ENCODE measurements around the gene NPAS3.

The NPAS3 gene

DNA sequence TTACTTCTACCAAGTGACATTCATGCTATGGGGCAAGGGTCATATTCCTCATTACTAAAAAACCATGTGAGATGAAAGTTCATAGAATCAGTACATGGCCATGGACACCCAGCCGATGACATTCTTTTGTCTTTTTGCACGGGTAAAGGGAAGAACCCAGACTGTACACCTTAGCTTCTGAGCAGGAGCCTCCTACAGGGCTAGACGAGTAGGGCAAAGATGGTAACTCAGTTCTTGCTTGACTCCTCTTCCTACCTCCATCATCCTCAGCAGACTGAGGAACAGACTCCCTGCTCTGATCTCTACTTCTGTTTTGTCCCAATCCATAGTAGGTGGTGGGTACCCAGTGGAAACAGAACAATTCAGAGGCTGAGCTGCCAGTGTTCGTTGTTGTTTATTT is 281.3 kb downstream of the NPAS3 start:
- Histone ChIP-seq H3K4me3 (ENCODE audit: low read depth in 1 of 5, low read length in 5 of 5) (no peak overlapping the region), H3K27ac (ENCODE audit: low read depth, low read length) (no peak overlapping the region), H3K27me3 (ENCODE audit: control insufficient read depth in 5 of 5, insufficient read depth in 4 of 5, low read length in 5 of 5) (no peaks in the 10 kb centered on the region), H3K4me1 (ENCODE audit: control insufficient read depth in 5 of 5, insufficient read depth in 5 of 5, low read length in 5 of 5) (no peaks in the 10 kb centered on the region), H3K9me3 (ENCODE audit: control insufficient read depth in 5 of 5, low read length in 5 of 5) (no peaks in the 10 kb centered on the region), H3K36me3 (ENCODE audit: control insufficient read depth in 5 of 5, insufficient read depth in 5 of 5, low read length in 5 of 5) (no peaks in the 10 kb centered on the region), H3K9ac (ENCODE audit: low read length in 5 of 5) (no peak overlapping the region)

DNA sequence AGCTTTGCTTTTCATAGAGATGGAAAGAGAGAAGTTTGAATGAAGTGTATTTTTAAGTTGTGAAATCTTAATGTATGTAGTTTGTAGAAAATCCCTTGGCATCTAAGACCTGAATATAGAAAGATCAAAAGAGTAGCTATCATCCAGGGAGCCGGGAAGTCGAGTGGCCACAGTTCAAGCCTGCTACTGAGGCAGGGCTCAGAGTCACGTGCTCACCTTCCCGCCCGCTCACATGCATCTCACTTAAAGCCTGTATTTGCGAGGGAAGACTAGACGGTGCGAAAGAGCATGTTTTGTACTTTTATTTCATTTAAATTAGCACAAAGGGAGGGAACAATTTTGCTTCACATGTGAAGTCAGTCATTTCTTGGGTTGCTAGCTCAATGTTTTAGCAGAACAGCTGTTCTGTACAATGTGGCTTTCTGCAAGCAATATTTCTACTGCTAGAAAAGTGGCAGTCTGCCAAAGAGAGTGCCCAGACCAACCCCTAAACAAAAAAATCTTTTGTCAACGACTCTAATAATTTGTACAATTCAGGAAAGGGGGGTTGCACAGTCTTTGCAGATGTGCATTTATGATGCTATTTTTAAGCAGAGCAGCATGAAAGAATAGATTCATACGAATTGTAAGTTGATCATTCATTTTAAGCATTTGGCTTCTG is 290.7 kb downstream of the NPAS3 start:
- no peak overlapping the region for H3K4me3 ChIP-seq (ENCODE audit: low read depth in 1 of 5, low read length in 5 of 5)

DNA sequence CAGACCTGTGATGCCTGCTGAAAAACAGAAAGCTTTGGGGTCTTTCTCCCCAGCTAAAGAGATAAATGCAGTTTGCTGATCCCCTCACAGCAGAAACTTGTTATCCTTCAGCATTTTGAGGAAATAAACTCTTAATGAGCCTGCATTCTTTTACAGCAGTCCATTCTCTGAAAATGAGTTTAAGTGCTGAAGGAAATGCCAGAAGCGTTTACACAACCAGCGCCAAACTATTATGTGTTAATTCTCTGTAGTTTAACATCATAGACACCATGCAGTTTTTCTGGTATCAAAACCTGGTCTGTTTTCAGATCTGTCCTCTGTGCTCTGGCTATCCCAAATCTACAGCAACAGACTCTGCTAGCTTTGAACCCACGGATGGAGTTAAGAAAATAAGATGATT is 291.3 kb downstream of the NPAS3 start:
- Histone ChIP-seq H3K27ac (ENCODE audit: low read depth, low read length) (no peak overlapping the region), H3K36me3 (ENCODE audit: control insufficient read depth in 5 of 5, insufficient read depth in 5 of 5, low read length in 5 of 5) (no peaks in the 10 kb centered on the region), H3K9me3 (ENCODE audit: control insufficient read depth in 5 of 5, low read length in 5 of 5) (no peaks in the 10 kb centered on the region), H3K4me3 (ENCODE audit: low read depth in 1 of 5, low read length in 5 of 5) (no peak overlapping the region), H3K9ac (ENCODE audit: low read length in 5 of 5) (no peak overlapping the region), H3K4me1 (ENCODE audit: control insufficient read depth in 5 of 5, insufficient read depth in 5 of 5, low read length in 5 of 5) (peaks cover 0 to 8% (median 0%) of the 10 kb centered on the region in 5 donors), H3K27me3 (ENCODE audit: control insufficient read depth in 5 of 5, insufficient read depth in 4 of 5, low read length in 5 of 5) (no peaks in the 10 kb centered on the region)

More for the DNA sequence above, 290.7 kb downstream of the NPAS3 start:
- Histone ChIP-seq H3K9ac (ENCODE audit: low read length in 5 of 5) (no peak overlapping the region), H3K9me3 (ENCODE audit: control insufficient read depth in 5 of 5, low read length in 5 of 5) (no peaks in the 10 kb centered on the region), H3K27me3 (ENCODE audit: control insufficient read depth in 5 of 5, insufficient read depth in 4 of 5, low read length in 5 of 5) (no peaks in the 10 kb centered on the region), H3K27ac (ENCODE audit: low read depth, low read length) (no peak overlapping the region), H3K36me3 (ENCODE audit: control insufficient read depth in 5 of 5, insufficient read depth in 5 of 5, low read length in 5 of 5) (no peaks in the 10 kb centered on the region), H3K4me1 (ENCODE audit: control insufficient read depth in 5 of 5, insufficient read depth in 5 of 5, low read length in 5 of 5) (peaks cover 0 to 8% (median 0%) of the 10 kb centered on the region in 5 donors)

DNA sequence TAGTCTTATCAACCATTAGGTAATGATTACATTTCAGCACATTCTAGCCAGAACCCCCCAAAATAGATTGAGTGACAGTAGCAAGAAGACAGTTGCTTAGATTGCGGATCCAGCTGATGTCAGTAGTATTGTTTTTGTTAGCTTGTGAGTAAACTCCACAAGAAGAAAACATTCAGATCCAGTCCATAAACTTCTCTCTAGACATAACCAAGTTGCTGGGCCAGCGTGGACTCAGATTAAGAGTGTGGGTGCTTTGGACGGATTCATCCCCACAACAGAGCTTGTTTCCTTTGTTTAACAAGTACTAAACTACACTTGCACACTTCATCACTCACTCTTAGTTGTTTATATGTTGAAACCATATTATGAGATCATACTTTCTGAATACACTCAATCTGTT is 293.4 kb downstream of the NPAS3 start:
- no peaks in the 10 kb centered on the region for H3K9me3 ChIP-seq (ENCODE audit: control insufficient read depth in 5 of 5, low read length in 5 of 5)
- H3K27me3 ChIP-seq (ENCODE audit: control insufficient read depth in 5 of 5, insufficient read depth in 4 of 5, low read length in 5 of 5), result no peaks in the 10 kb centered on the region
- peaks cover 0 to 8% (median 0%) of the 10 kb centered on the region in 5 donors for H3K4me1 ChIP-seq (ENCODE audit: control insufficient read depth in 5 of 5, insufficient read depth in 5 of 5, low read length in 5 of 5)
- no peaks in the 10 kb centered on the region for H3K36me3 ChIP-seq (ENCODE audit: control insufficient read depth in 5 of 5, insufficient read depth in 5 of 5, low read length in 5 of 5)
- H3K4me3 ChIP-seq (ENCODE audit: low read depth in 1 of 5, low read length in 5 of 5), result no peak overlapping the region
- no peak overlapping the region for H3K9ac ChIP-seq (ENCODE audit: low read length in 5 of 5)
- H3K27ac ChIP-seq (ENCODE audit: low read depth, low read length), result no peak overlapping the region

DNA sequence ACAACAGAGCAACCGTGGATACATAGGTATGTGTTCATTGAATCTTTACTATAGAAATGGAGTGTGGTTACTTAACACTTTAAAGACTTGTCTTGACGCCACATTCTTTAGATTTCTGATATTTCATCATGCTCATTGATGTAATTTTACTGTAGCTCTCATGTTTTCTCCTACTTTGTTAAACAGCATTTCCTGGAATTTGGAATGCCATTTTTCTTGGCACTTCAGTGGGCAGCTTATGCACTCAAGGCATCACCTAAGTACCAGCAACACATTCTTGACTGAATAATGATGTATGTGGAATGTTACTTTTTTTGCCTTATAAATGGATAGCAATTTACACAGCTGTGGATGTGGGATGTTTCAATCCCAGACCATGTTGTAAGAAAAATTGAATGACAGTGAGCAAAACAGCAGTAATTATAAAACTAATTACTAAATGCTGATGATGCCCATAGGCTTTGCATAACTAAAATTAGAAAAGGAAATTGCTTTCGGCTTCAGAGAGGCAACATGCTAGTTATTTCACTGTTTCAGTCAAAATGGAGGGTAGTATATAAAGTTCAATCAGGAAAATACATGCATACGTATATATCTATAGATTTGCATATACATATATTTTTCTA is 298.5 kb downstream of the NPAS3 start:
- H3K4me1 ChIP-seq (ENCODE audit: control insufficient read depth in 5 of 5, insufficient read depth in 5 of 5, low read length in 5 of 5), result no peaks in the 10 kb centered on the region
- H3K36me3 ChIP-seq (ENCODE audit: control insufficient read depth in 5 of 5, insufficient read depth in 5 of 5, low read length in 5 of 5), result no peaks in the 10 kb centered on the region
- no peak overlapping the region for H3K9ac ChIP-seq (ENCODE audit: low read length in 5 of 5)
- no peaks in the 10 kb centered on the region for H3K9me3 ChIP-seq (ENCODE audit: control insufficient read depth in 5 of 5, low read length in 5 of 5)
- H3K4me3 ChIP-seq (ENCODE audit: low read depth in 1 of 5, low read length in 5 of 5), result no peak overlapping the region
- H3K27me3 ChIP-seq (ENCODE audit: control insufficient read depth in 5 of 5, insufficient read depth in 4 of 5, low read length in 5 of 5), result no peaks in the 10 kb centered on the region
- no peak overlapping the region for H3K27ac ChIP-seq (ENCODE audit: low read depth, low read length)

DNA sequence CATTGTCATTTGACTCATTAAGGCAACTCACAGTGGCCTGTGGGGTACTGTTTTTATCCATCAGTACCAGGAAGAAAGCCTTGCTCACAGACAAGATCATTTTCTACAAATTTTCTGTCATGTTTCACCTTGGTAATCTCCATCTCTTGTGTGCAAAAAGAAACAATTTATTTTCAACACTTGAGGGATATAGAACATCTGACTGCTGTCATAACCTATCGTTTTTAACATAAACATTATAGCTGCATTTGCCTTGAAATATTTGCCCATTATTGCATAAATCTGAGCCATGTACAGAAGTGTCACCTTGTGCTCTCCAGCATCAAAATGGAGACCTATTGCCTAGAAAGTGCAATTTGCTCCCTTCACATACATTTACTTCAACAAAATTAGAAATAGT is 300.8 kb downstream of the NPAS3 start:
- Histone ChIP-seq H3K36me3 (ENCODE audit: control insufficient read depth in 5 of 5, insufficient read depth in 5 of 5, low read length in 5 of 5) (no peaks in the 10 kb centered on the region), H3K4me1 (ENCODE audit: control insufficient read depth in 5 of 5, insufficient read depth in 5 of 5, low read length in 5 of 5) (no peaks in the 10 kb centered on the region), H3K9ac (ENCODE audit: low read length in 5 of 5) (no peak overlapping the region), H3K4me3 (ENCODE audit: low read depth in 1 of 5, low read length in 5 of 5) (no peak overlapping the region), H3K9me3 (ENCODE audit: control insufficient read depth in 5 of 5, low read length in 5 of 5) (no peaks in the 10 kb centered on the region), H3K27me3 (ENCODE audit: control insufficient read depth in 5 of 5, insufficient read depth in 4 of 5, low read length in 5 of 5) (no peaks in the 10 kb centered on the region), H3K27ac (ENCODE audit: low read depth, low read length) (no peak overlapping the region)

DNA sequence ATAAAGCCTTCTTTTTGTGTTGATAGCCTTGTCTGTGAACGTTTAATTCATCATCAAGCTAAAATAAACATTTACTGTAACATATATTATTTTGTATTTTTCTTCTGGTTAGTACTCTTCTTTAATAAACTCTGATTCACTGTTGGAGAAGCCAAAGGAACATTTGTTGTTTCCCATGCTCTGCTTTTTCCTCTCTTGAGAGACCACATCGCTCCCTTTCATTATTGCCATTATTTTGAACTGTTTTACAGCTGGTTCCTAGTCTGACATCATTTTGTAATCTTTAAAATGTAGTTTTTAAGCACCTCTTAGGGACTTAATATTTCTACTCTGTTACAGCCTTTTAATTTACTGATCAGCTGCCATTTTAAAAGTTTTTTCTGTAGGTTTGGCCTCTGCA is 301.8 kb downstream of the NPAS3 start:
- Histone ChIP-seq H3K27ac (ENCODE audit: low read depth, low read length) (no peak overlapping the region), H3K9me3 (ENCODE audit: control insufficient read depth in 5 of 5, low read length in 5 of 5) (no peaks in the 10 kb centered on the region), H3K9ac (ENCODE audit: low read length in 5 of 5) (no peak overlapping the region), H3K36me3 (ENCODE audit: control insufficient read depth in 5 of 5, insufficient read depth in 5 of 5, low read length in 5 of 5) (no peaks in the 10 kb centered on the region), H3K4me1 (ENCODE audit: control insufficient read depth in 5 of 5, insufficient read depth in 5 of 5, low read length in 5 of 5) (no peaks in the 10 kb centered on the region), H3K4me3 (ENCODE audit: low read depth in 1 of 5, low read length in 5 of 5) (no peak overlapping the region), H3K27me3 (ENCODE audit: control insufficient read depth in 5 of 5, insufficient read depth in 4 of 5, low read length in 5 of 5) (no peaks in the 10 kb centered on the region)

DNA sequence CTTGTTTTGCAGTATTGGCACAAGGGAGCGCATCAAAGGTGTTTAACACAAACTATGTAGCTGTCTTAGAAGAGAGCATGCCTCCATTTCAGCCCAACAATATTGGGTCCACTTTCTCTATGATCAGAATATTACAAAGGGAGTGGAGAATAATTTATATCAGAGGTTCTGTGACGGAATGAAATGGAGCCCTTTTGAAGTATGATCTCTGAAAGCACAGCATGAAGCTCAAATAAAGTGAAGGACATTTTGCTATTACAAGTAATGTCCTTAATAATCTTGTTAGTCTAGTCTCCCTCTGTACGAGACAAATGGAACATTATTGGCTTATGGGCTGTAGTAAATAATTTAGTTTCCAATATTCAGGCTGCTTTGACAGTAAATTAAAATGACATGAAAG is 302.7 kb downstream of the NPAS3 start:
- H3K27me3 ChIP-seq (ENCODE audit: control insufficient read depth in 5 of 5, insufficient read depth in 4 of 5, low read length in 5 of 5), result no peaks in the 10 kb centered on the region
- no peak overlapping the region for H3K4me3 ChIP-seq (ENCODE audit: low read depth in 1 of 5, low read length in 5 of 5)
- H3K9me3 ChIP-seq (ENCODE audit: control insufficient read depth in 5 of 5, low read length in 5 of 5), result no peaks in the 10 kb centered on the region
- no peak overlapping the region for H3K9ac ChIP-seq (ENCODE audit: low read length in 5 of 5)
- no peak overlapping the region for H3K27ac ChIP-seq (ENCODE audit: low read depth, low read length)
- H3K36me3 ChIP-seq (ENCODE audit: control insufficient read depth in 5 of 5, insufficient read depth in 5 of 5, low read length in 5 of 5), result no peaks in the 10 kb centered on the region
- no peaks in the 10 kb centered on the region for H3K4me1 ChIP-seq (ENCODE audit: control insufficient read depth in 5 of 5, insufficient read depth in 5 of 5, low read length in 5 of 5)

DNA sequence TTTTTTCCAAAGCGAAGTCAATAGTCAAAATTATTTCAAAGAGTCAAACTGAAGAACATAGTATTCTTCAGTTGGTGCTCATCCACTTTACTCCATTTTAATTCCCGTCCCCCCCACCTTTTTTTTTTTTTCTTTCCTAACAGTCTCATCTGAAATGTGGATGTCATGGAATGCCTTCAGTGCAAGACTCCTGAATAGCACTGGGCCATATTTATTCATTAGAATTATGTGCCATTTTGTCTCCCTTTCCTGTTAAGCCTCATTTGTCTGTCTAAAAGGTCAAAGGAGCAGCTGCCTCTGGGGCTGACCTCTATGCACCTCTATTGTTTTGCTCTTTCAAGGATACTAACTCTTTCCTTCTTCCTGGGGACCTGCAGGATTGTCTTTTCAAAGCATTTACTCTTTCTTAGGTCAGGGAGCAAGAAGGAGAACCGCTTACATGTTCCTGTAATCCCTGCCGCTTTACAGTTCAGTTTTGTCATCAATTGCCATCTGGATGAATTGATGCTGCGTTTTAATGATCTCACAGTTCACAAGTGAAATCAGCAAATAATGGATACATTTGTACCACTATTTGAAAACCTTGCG is 310.6 kb downstream of the NPAS3 start:
- Histone ChIP-seq H3K4me1 (ENCODE audit: control insufficient read depth in 5 of 5, insufficient read depth in 5 of 5, low read length in 5 of 5) (no peaks in the 10 kb centered on the region), H3K9me3 (ENCODE audit: control insufficient read depth in 5 of 5, low read length in 5 of 5) (no peaks in the 10 kb centered on the region), H3K36me3 (ENCODE audit: control insufficient read depth in 5 of 5, insufficient read depth in 5 of 5, low read length in 5 of 5) (no peaks in the 10 kb centered on the region), H3K9ac (ENCODE audit: low read length in 5 of 5) (no peak overlapping the region), H3K4me3 (ENCODE audit: low read depth in 1 of 5, low read length in 5 of 5) (no peak overlapping the region), H3K27me3 (ENCODE audit: control insufficient read depth in 5 of 5, insufficient read depth in 4 of 5, low read length in 5 of 5) (no peaks in the 10 kb centered on the region), H3K27ac (ENCODE audit: low read depth, low read length) (no peak overlapping the region)

DNA sequence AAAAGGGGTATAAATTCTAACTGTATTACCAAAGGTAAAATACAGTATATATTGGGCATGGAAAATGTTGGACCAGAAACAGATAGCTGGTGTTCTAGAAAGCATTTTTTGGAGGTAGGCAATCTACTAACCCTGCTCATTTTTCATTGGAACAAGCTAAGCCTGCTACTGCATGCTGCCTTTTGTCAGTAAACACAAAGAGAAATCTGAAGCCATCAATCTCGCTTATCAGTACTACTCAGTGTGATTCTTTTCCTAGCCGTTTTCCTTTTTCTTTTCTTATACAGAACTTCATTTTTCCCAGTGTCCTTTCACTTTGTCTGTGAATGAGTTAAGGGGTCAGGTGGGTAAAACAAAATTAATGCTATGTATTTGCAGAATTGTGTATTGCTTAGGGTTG is 312.3 kb downstream of the NPAS3 start:
- Histone ChIP-seq H3K27ac (ENCODE audit: low read depth, low read length) (no peak overlapping the region), H3K9me3 (ENCODE audit: control insufficient read depth in 5 of 5, low read length in 5 of 5) (no peaks in the 10 kb centered on the region), H3K4me1 (ENCODE audit: control insufficient read depth in 5 of 5, insufficient read depth in 5 of 5, low read length in 5 of 5) (no peaks in the 10 kb centered on the region), H3K4me3 (ENCODE audit: low read depth in 1 of 5, low read length in 5 of 5) (no peak overlapping the region), H3K27me3 (ENCODE audit: control insufficient read depth in 5 of 5, insufficient read depth in 4 of 5, low read length in 5 of 5) (no peaks in the 10 kb centered on the region), H3K9ac (ENCODE audit: low read length in 5 of 5) (no peak overlapping the region), H3K36me3 (ENCODE audit: control insufficient read depth in 5 of 5, insufficient read depth in 5 of 5, low read length in 5 of 5) (no peaks in the 10 kb centered on the region)
